ENCODE measurements around the gene SUN1.

Gene SUN1

DNA sequence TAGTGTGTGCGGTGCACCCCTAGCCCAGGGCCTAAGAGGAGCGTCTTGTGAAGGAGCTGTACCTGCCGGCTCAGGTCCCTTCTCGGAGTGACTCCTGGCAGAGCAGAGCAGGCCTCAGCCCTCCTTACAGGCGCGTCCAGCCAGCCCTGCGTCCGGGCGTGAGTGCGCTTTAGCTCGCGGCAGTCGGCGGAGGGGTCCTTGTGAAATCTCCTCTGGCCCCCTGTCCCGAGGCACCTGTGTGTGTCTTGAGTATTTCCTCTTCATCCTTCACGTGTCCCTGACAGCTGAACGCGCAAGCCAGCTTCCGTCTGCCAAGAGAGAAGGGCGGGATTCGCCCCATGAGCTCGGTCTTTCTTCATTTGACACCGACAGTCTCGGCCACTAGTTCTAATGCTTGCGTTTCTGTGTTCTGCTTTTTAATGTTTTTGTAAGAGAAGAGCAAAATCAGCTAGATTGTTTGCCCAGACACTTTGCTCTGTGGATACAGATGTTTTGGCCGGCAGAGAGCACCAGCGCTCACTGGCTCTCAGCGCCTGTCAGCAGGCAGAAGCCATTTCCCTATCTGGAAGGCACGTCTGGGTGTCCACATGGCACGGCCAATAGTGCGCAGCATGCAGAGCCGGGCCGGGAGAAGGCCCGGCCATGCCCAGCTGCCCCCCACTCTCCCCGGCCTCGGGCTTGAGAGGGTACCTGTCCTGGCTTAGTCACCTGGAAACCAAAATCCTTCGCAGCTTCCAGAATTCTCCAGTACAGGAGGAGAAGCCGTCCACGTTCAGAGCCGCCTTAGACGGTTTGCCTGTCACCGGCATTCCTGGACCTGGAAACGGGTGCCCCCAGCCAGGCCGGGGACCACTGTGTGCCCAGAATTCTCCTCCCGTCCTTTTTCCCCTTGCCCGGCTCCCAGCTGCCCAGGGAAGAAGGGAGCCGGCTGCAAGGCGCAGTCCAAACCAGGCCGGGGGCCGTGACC, 51.1 kb downstream of the SUN1 start:
- H3K9me3 ChIP-seq (ENCODE audit: control insufficient read depth in 2 of 2, low read length in 2 of 2): no peaks in the 10 kb centered on the region
- H3K4me1 ChIP-seq (ENCODE audit: control insufficient read depth in 2 of 2, insufficient read depth in 2 of 2, low read length in 2 of 2): peaks cover under 1% of the 10 kb centered on the region in 2 donors
- no peak overlapping the region for H3K9ac ChIP-seq (ENCODE audit: low read depth in 1 of 2, low read length in 2 of 2)
- H3K27me3 ChIP-seq (ENCODE audit: control insufficient read depth in 2 of 2, insufficient read depth in 2 of 2, low read length in 2 of 2): no peaks in the 10 kb centered on the region
- H3K4me3 ChIP-seq (ENCODE audit: low read length in 2 of 2): no peak overlapping the region
- no peak overlapping the region for H3K27ac ChIP-seq (ENCODE audit: low read depth in 2 of 2, low read length in 2 of 2)
- H3K36me3 ChIP-seq (ENCODE audit: control insufficient read depth in 2 of 2, insufficient read depth in 2 of 2, low read length in 2 of 2): peaks cover 17 to 30% of the 10 kb centered on the region in 2 donors

- H3K27ac ChIP-seq (ENCODE audit: low read depth in 2 of 2, low read length in 2 of 2): no peak overlapping the region
- H3K27me3 ChIP-seq (ENCODE audit: control insufficient read depth in 2 of 2, insufficient read depth in 2 of 2, low read length in 2 of 2): no peaks in the 10 kb centered on the region
- peaks cover 21 to 35% of the 10 kb centered on the region in 2 donors for H3K36me3 ChIP-seq (ENCODE audit: control insufficient read depth in 2 of 2, insufficient read depth in 2 of 2, low read length in 2 of 2)
- no peak overlapping the region for H3K9ac ChIP-seq (ENCODE audit: low read depth in 1 of 2, low read length in 2 of 2)
- no peaks in the 10 kb centered on the region for H3K9me3 ChIP-seq (ENCODE audit: control insufficient read depth in 2 of 2, low read length in 2 of 2)
- no peak overlapping the region for H3K4me3 ChIP-seq (ENCODE audit: low read length in 2 of 2)
- no peaks in the 10 kb centered on the region for H3K4me1 ChIP-seq (ENCODE audit: control insufficient read depth in 2 of 2, insufficient read depth in 2 of 2, low read length in 2 of 2)
These were observed 52.1 kb downstream of the SUN1 start for GRCh38 chr7:884191-885003.

DNA sequence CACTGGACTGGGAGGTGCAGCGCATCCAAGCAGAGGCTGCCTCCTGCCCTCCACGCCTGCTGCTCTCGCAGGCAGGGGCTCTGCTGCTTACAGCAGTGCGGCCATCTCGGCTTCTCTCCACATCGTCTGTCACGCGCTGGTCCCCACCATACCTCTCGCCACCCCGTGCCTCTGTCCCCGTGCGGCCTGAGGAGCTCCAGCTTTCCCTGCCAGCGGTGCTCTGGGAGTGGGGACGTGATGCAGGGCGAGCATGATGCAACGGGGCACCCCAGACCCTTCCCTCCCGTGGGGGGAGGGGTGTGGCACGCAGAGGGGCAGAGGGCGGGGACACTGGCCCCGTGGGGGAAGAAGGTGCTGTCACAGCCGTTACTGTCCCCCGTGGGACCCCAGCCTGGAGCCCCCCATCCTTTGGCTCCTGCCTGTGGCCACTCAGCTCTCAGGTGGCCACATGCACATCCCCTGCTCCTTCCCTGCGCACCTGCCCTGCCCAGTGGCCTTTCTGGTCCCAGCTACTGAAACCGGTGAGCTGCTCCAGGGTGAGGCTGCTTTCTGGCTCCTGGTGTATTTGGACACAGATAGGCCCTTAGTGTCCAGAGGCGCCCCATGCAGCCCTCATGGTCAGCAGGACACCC, 53.1 kb downstream of the SUN1 start:
- Histone ChIP-seq H3K4me1 (ENCODE audit: control insufficient read depth in 2 of 2, insufficient read depth in 2 of 2, low read length in 2 of 2) (no peaks in the 10 kb centered on the region), H3K27ac (ENCODE audit: low read depth in 2 of 2, low read length in 2 of 2) (no peak overlapping the region), H3K4me3 (ENCODE audit: low read length in 2 of 2) (no peak overlapping the region), H3K36me3 (ENCODE audit: control insufficient read depth in 2 of 2, insufficient read depth in 2 of 2, low read length in 2 of 2) (peaks cover 22 to 35% of the 10 kb centered on the region in 2 donors), H3K9me3 (ENCODE audit: control insufficient read depth in 2 of 2, low read length in 2 of 2) (no peaks in the 10 kb centered on the region), H3K27me3 (ENCODE audit: control insufficient read depth in 2 of 2, insufficient read depth in 2 of 2, low read length in 2 of 2) (no peaks in the 10 kb centered on the region), H3K9ac (ENCODE audit: low read depth in 1 of 2, low read length in 2 of 2) (no peak overlapping the region)

- no peak overlapping the region for H3K9ac ChIP-seq (ENCODE audit: low read depth in 1 of 2, low read length in 2 of 2)
- no peak overlapping the region for H3K27ac ChIP-seq (ENCODE audit: low read depth in 2 of 2, low read length in 2 of 2)
- H3K27me3 ChIP-seq (ENCODE audit: control insufficient read depth in 2 of 2, insufficient read depth in 2 of 2, low read length in 2 of 2): no peaks in the 10 kb centered on the region
- peaks cover 29 to 42% of the 10 kb centered on the region in 2 donors for H3K36me3 ChIP-seq (ENCODE audit: control insufficient read depth in 2 of 2, insufficient read depth in 2 of 2, low read length in 2 of 2)
- no peaks in the 10 kb centered on the region for H3K9me3 ChIP-seq (ENCODE audit: control insufficient read depth in 2 of 2, low read length in 2 of 2)
- no peaks in the 10 kb centered on the region for H3K4me1 ChIP-seq (ENCODE audit: control insufficient read depth in 2 of 2, insufficient read depth in 2 of 2, low read length in 2 of 2)
- no peak overlapping the region for H3K4me3 ChIP-seq (ENCODE audit: low read length in 2 of 2)
These were observed 53.8 kb downstream of the SUN1 start for GRCh38 chr7:885893-886625.

DNA sequence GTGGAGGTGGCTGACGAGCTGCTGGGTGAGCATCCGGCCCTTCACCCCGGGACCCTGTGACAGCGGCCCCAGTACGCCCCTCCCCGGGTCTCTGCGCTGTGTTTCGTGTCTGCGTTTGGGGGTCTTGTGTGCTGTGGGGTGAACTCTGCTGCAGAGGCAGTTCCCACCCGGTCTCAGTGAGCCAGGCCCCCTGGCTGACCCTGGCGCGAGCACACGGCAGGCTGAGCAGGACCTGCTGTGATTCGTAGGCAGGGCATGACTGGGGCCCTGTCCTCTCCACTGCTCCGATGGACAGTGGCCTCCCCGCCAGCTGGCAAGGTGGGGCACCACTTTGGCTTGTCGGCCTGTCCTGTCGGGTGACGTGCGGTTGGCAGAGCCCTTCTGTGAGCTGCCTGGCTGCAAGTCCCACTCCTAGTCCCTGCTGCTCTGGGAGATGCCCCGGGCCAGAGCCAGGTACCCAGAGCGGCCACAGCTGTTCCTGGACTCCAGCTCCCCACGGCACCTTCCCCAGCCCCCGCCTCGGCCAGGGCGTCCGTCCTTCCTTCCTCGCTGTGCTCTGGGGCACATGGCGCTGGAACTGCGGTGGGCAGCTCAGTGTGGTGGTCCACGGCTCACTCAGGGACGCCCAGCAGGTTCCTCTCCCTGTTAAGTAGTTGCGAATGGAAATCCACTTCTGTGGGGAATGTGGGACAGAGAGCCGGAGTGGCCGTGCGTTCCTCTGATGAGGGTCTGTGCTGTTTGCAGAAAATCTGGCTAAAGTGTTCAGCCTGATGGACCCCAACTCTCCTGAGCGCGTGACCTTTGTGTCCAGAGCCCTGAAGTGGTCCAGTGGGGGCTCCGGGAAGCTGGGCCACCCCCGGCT, 54.6 kb downstream of the SUN1 start:
- no peak overlapping the region for H3K9ac ChIP-seq (ENCODE audit: low read depth in 1 of 2, low read length in 2 of 2)
- H3K9me3 ChIP-seq (ENCODE audit: control insufficient read depth in 2 of 2, low read length in 2 of 2): no peaks in the 10 kb centered on the region
- H3K27me3 ChIP-seq (ENCODE audit: control insufficient read depth in 2 of 2, insufficient read depth in 2 of 2, low read length in 2 of 2): no peaks in the 10 kb centered on the region
- H3K4me1 ChIP-seq (ENCODE audit: control insufficient read depth in 2 of 2, insufficient read depth in 2 of 2, low read length in 2 of 2): no peaks in the 10 kb centered on the region
- no peak overlapping the region for H3K4me3 ChIP-seq (ENCODE audit: low read length in 2 of 2)
- peaks cover 37 to 49% of the 10 kb centered on the region in 2 donors for H3K36me3 ChIP-seq (ENCODE audit: control insufficient read depth in 2 of 2, insufficient read depth in 2 of 2, low read length in 2 of 2)
- H3K27ac ChIP-seq (ENCODE audit: low read depth in 2 of 2, low read length in 2 of 2): no peak overlapping the region

- H3K9me3 ChIP-seq (ENCODE audit: control insufficient read depth in 2 of 2, low read length in 2 of 2): no peaks in the 10 kb centered on the region
- no peaks in the 10 kb centered on the region for H3K4me1 ChIP-seq (ENCODE audit: control insufficient read depth in 2 of 2, insufficient read depth in 2 of 2, low read length in 2 of 2)
- no peaks in the 10 kb centered on the region for H3K27me3 ChIP-seq (ENCODE audit: control insufficient read depth in 2 of 2, insufficient read depth in 2 of 2, low read length in 2 of 2)
- no peak overlapping the region for H3K9ac ChIP-seq (ENCODE audit: low read depth in 1 of 2, low read length in 2 of 2)
- H3K4me3 ChIP-seq (ENCODE audit: low read length in 2 of 2): no peak overlapping the region
- no peak overlapping the region for H3K27ac ChIP-seq (ENCODE audit: low read depth in 2 of 2, low read length in 2 of 2)
- peaks cover 43 to 54% of the 10 kb centered on the region in 2 donors for H3K36me3 ChIP-seq (ENCODE audit: control insufficient read depth in 2 of 2, insufficient read depth in 2 of 2, low read length in 2 of 2)
These were observed 55.2 kb downstream of the SUN1 start for GRCh38 chr7:887488-887820.

DNA sequence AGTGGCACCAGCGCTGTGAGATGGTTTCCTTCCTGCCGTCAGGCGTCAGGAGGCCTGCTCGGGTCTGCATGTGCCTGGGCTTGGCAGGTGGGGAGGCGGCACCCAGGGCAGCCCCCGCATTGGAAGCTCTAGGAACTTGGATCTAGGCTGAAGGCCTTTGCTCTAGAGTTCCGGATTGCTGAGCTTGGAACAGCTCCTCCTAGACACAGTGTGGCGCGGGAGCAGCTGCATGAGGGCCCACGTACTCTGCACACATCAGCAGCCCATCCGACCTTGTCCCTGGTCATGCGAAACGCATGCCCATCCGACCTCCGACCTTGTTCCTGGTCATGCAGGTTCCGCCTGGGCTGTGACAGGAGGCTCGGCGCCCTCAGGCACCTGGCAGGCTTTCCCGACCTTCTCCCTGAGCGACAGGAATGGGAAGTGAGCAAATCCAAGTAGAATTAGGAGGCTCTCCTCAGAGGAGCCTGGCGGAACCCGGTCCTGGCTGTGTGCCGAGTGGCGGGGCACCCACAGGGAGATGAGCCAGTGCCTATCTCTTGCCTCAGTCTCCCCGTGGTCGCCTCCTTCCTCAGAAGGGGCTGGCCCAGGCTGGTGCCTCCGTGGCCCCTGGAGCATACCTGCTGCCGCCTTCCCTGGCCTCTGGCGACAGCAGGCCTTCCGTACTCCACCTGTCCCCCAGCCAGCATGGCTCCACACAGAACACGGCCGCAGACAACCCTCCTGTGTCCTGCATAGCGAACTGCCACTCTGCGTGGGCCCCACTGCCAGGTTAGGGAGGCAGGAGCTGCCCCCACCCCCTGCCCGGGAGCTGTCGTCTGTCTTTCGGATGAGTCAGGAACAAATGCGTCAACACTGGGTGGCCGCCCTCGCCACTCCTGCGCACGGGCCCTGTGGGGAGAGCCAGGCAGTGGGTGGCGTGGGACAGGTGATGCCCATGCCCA, 56.1 kb downstream of the SUN1 start:
- Histone ChIP-seq H3K4me1 (ENCODE audit: control insufficient read depth in 2 of 2, insufficient read depth in 2 of 2, low read length in 2 of 2) (no peaks in the 10 kb centered on the region), H3K36me3 (ENCODE audit: control insufficient read depth in 2 of 2, insufficient read depth in 2 of 2, low read length in 2 of 2) (peaks cover 45 to 58% of the 10 kb centered on the region in 2 donors), H3K9me3 (ENCODE audit: control insufficient read depth in 2 of 2, low read length in 2 of 2) (no peaks in the 10 kb centered on the region), H3K9ac (ENCODE audit: low read depth in 1 of 2, low read length in 2 of 2) (no peak overlapping the region), H3K27ac (ENCODE audit: low read depth in 2 of 2, low read length in 2 of 2) (no peak overlapping the region), H3K27me3 (ENCODE audit: control insufficient read depth in 2 of 2, insufficient read depth in 2 of 2, low read length in 2 of 2) (no peaks in the 10 kb centered on the region), H3K4me3 (ENCODE audit: low read length in 2 of 2) (no peak overlapping the region)

GRCh38 chr7:889025-889390, 56.7 kb downstream of the SUN1 start:
- Histone ChIP-seq H3K27me3 (ENCODE audit: control insufficient read depth in 2 of 2, insufficient read depth in 2 of 2, low read length in 2 of 2) (no peaks in the 10 kb centered on the region), H3K27ac (ENCODE audit: low read depth in 2 of 2, low read length in 2 of 2) (no peak overlapping the region), H3K9me3 (ENCODE audit: control insufficient read depth in 2 of 2, low read length in 2 of 2) (no peaks in the 10 kb centered on the region), H3K4me1 (ENCODE audit: control insufficient read depth in 2 of 2, insufficient read depth in 2 of 2, low read length in 2 of 2) (no peaks in the 10 kb centered on the region), H3K36me3 (ENCODE audit: control insufficient read depth in 2 of 2, insufficient read depth in 2 of 2, low read length in 2 of 2) (peaks cover 51 to 65% of the 10 kb centered on the region in 2 donors), H3K4me3 (ENCODE audit: low read length in 2 of 2) (no peak overlapping the region), H3K9ac (ENCODE audit: low read depth in 1 of 2, low read length in 2 of 2) (no peak overlapping the region)

Measured in mucosa of rectum (tissue), 2 donors.